ENCODE results near the gene ROMO1. TPM values are rescaled to one million over a fixed set of nuclear protein-coding genes. Genes with fewer than 3 reads are reported as not detected.
A peak's percentile ranks its signal among the peaks of the same experiment; 100 is the strongest.

ROMO1 gene
- total and polyA plus RNA-seq, 8 donors, result 38.6 to 310 (median 63.6) TPM

- H3K4me3 ChIP-seq, result no peak overlapping the region
- no peak overlapping the region for H3K27ac ChIP-seq
- FAIRE-seq, result no peak
- H3K9me3 ChIP-seq, result no peaks in the 10 kb centered on the region
- H3K36me3 ChIP-seq, result peaks cover 0 to 26% (median 1%) of the 10 kb centered on the region in 3 donors
- peaks cover 0 to 10% (median 3%) of the 10 kb centered on the region in 3 donors for H3K4me1 ChIP-seq
- no peaks in the 10 kb centered on the region for H3K27me3 ChIP-seq
- intact Hi-C loops (cut with DNase I), result no loop called here
- WGBS, 2 donors, result 43 to 59% methylated on average over 2 of the region's 2 CpGs
- no peak for DNase-seq
- no peak for TF ChIP-seq CTCF (IDR thresholded peaks at IDR 0.05)
- no peak for ATAC-seq
These were observed 3.9 kb upstream of the ROMO1 start for GRCh38 chr20:35695245-35695749.

GRCh38 chr20:35695978-35696377, 3.2 kb upstream of the ROMO1 start:
- peaks cover 0 to 15% (median 6%) of the 10 kb centered on the region in 3 donors for H3K4me1 ChIP-seq
- TF ChIP-seq CTCF (IDR thresholded peaks at IDR 0.05), result no peak
- intact Hi-C loops (cut with DNase I), result no loop called here
- no peaks in the 10 kb centered on the region for H3K9me3 ChIP-seq
- ATAC-seq (no peak), FAIRE-seq (no peak), DNase-seq (no peak)
- no peak overlapping the region for H3K4me3 ChIP-seq
- 93 to 95% methylated on average over 4 of the region's 4 CpGs for WGBS, 2 donors
- no peaks in the 10 kb centered on the region for H3K27me3 ChIP-seq
- H3K27ac ChIP-seq, result no peak overlapping the region
- H3K36me3 ChIP-seq, result peaks cover 0 to 20% (median 0%) of the 10 kb centered on the region in 3 donors

- Histone ChIP-seq H3K4me1 (peaks cover 0 to 15% (median 6%) of the 10 kb centered on the region in 3 donors), H3K36me3 (peaks cover 0 to 24% (median 0%) of the 10 kb centered on the region in 3 donors), H3K9me3 (no peaks in the 10 kb centered on the region), H3K4me3 (peak overlapping the region in 3 of 4 donors; percentile 69 to 93 (median 89)), H3K27me3 (no peaks in the 10 kb centered on the region), H3K27ac (no peak overlapping the region)
- intact Hi-C loops (cut with DNase I), result no loop called here
- DNase-seq (no peak), ATAC-seq (no peak), FAIRE-seq (no peak)
- TF ChIP-seq CTCF (IDR thresholded peaks at IDR 0.05), result no peak
- 40 to 44% methylated on average over 9 of the region's 9 CpGs for WGBS, 2 donors
These were observed 1.4 kb upstream of the ROMO1 start for GRCh38 chr20:35697696-35698297.

GRCh38 chr20:35698298-35699126, 693 bp upstream of the ROMO1 start:
- no peaks in the 10 kb centered on the region for H3K9me3 ChIP-seq
- intact Hi-C loops (cut with DNase I), result no loop called here
- TF ChIP-seq CTCF (IDR thresholded peaks at IDR 0.05), result no peak
- H3K27me3 ChIP-seq, result no peaks in the 10 kb centered on the region
- peaks cover 0 to 29% (median 3%) of the 10 kb centered on the region in 3 donors for H3K36me3 ChIP-seq
- peak overlapping the region; percentile 75 to 82 (median 78) for H3K27ac ChIP-seq
- WGBS, 2 donors, result 3% methylated on average over 37 of the region's 37 CpGs
- FAIRE-seq, result no peak
- peaks cover 0 to 15% (median 6%) of the 10 kb centered on the region in 3 donors for H3K4me1 ChIP-seq
- peak; percentile 31 to 55 (median 46) for ATAC-seq
- peak in 1 of 6 donors; percentile 61 for DNase-seq
- peak overlapping the region; percentile 69 to 93 (median 90) for H3K4me3 ChIP-seq

All from pancreas (tissue), 10 donors.